Endothelial cell of umbilical vein (primary cell): Measurements from ENCODE around the gene COX6B1. TPM values are rescaled to one million over a fixed set of nuclear protein-coding genes. Genes with fewer than 3 reads are reported as not detected.

Source experiments
- BruUV-seq: library from RNA; stranded (reverse); fragments of 400-500 nt; replicated peaks from 2 replicates; lab custom pipeline; 2021; lab: Mats Ljungman, UMichigan
- CTCF ChIA-PET: fragments of 300-600, 350-600 bp; sonication (Branson Sonifier 250); formaldehyde crosslinking; loops from one replicate; lab custom pipeline; 2021; ENCODE audit warnings: antibody characterized with exemption, inconsistent platforms; lab: Charles Lee
- POLR2A ChIA-PET: fragments of 300-600, 350-600 bp; sonication (Branson Sonifier 250); formaldehyde crosslinking; loops from one replicate; lab custom pipeline; 2021; ENCODE audit warnings: antibody characterized with exemption, inconsistent platforms; lab: Charles Lee
- DNase-seq: peaks from one replicate; pipeline ENCODE4 v3.0.0-alpha.2; 2011; ENCODE audit warnings: low read depth, low spot score
- FAIRE-seq: peaks from 2 replicates; lab custom pipeline; 2011; peaks lifted over from hg19 to GRCh38; lab: Jason Lieb, UNC
- H2AFZ ChIP-seq: 2 replicates; pipeline ENCODE4 v1.6.0; 2012; ENCODE audit warnings: low read depth, low read length, control low read depth, inconsistent platforms
- H3K27ac ChIP-seq: 2 replicates; pipeline ENCODE4 v1.5.1; 2011; ENCODE audit warnings: low read depth, mild to moderate bottlenecking, control low read depth, low read length, moderate library complexity; ENCODE audit not compliant: insufficient read depth
- H3K27me3 ChIP-seq, 2 experiments: 2 replicates each; pipeline versions ENCODE4 v1.6.0 to v1.6.1; 2011; ENCODE audit warnings: low read length in 2 of 2, mixed read lengths in 1 of 2; ENCODE audit not compliant: control insufficient read depth in 2 of 2, insufficient read depth in 2 of 2
- H3K36me3 ChIP-seq, 2 experiments: 2 replicates in 1 of 2; 3 replicates in 1 of 2; pipeline ENCODE4 v1.5.1; 2011; ENCODE audit warnings: low read length in 2 of 2, mild to moderate bottlenecking in 1 of 2, moderate library complexity in 1 of 2; ENCODE audit not compliant: control insufficient read depth in 2 of 2, insufficient read depth in 2 of 2; ENCODE audit errors: extremely low read depth in 1 of 2
- H3K4me1 ChIP-seq: 3 replicates; pipeline ENCODE4 v1.5.1; 2011; ENCODE audit warnings: mild to moderate bottlenecking, low read length; ENCODE audit not compliant: control insufficient read depth, insufficient read depth; ENCODE audit errors: extremely low read depth
- H3K4me2 ChIP-seq: 2 replicates; pipeline ENCODE4 v1.6.1; 2011; ENCODE audit warnings: low read length, control low read depth, mixed read lengths; ENCODE audit not compliant: insufficient read depth
- H3K4me3 ChIP-seq, 3 experiments: fragments of 200-600 bp in 1 of 3; sonication (generic), shearing (Covaris generic) in 1 of 3; replicated peaks in 1 of 3; 2 replicates each; pipeline ENCODE4 v1.5.1; 2011 to 2016; ENCODE audit warnings: control low read depth in 3 of 3, low read length in 3 of 3, mild to moderate bottlenecking in 2 of 3, inconsistent platforms in 1 of 3, low read depth in 1 of 3, moderate library complexity in 1 of 3; ENCODE audit not compliant: insufficient read depth in 1 of 3
- H3K79me2 ChIP-seq: 2 replicates; pipeline ENCODE4 v1.6.0; 2012; ENCODE audit warnings: low read length, inconsistent platforms; ENCODE audit not compliant: control insufficient read depth, insufficient read depth
- H3K9ac ChIP-seq: replicated peaks from 2 replicates; pipeline ENCODE3; 2011; ENCODE audit warnings: low read length, control low read depth; ENCODE audit not compliant: insufficient read depth; ENCODE audit errors: extremely low read depth
- H3K9me1 ChIP-seq: replicated peaks from 3 replicates; pipeline ENCODE4 v1.6.0; 2011; ENCODE audit warnings: mild to moderate bottlenecking, low read length; ENCODE audit not compliant: control insufficient read depth, insufficient read depth; ENCODE audit errors: extremely low read depth
- H3K9me3 ChIP-seq: replicated peaks from 2 replicates; pipeline ENCODE4 v1.5.1; 2012; ENCODE audit warnings: low read length, inconsistent platforms; ENCODE audit not compliant: control insufficient read depth, insufficient read depth
- H4K20me1 ChIP-seq: replicated peaks from 2 replicates; pipeline ENCODE3; 2011; ENCODE audit warnings: mild to moderate bottlenecking, low read length; ENCODE audit not compliant: control insufficient read depth, insufficient read depth; ENCODE audit errors: extremely low read depth
- EZH2 ChIP-seq: IDR thresholded peaks from 2 replicates; pipeline ENCODE4 v1.6.1; 2012; ENCODE audit warnings: borderline replicate concordance, low read depth, mild to moderate bottlenecking, moderate library complexity, low read length, inconsistent platforms; ENCODE audit not compliant: severe bottlenecking
- FOS ChIP-seq: IDR thresholded peaks from 2 replicates; pipeline ENCODE4 v1.6.1; 2011; ENCODE audit warnings: mild to moderate bottlenecking, low read length, moderate library complexity, borderline replicate concordance; ENCODE audit not compliant: insufficient read depth
- GATA2 ChIP-seq: IDR thresholded peaks from 2 replicates; pipeline ENCODE4 v1.7.0; 2011; ENCODE audit warnings: low read depth, mild to moderate bottlenecking, moderate library complexity, mixed read lengths, low read length; ENCODE audit not compliant: insufficient read length, insufficient read depth
- MAX ChIP-seq: IDR thresholded peaks from 2 replicates; pipeline ENCODE4 v1.6.1; 2011; ENCODE audit not compliant: insufficient read depth, insufficient read length
- POLR2A ChIP-seq: IDR thresholded peaks from 2 replicates; pipeline ENCODE4 v1.6.1; 2012; ENCODE audit warnings: low read depth, mild to moderate bottlenecking, control low read depth, low read length
- POLR2AphosphoS5 ChIP-seq: IDR thresholded peaks from 2 replicates; pipeline ENCODE4 v1.6.1; 2012; ENCODE audit warnings: low read depth, mild to moderate bottlenecking, control low read depth, low read length, moderate library complexity; ENCODE audit not compliant: insufficient read depth
- dilution Hi-C: fragments of 300-500 bp; cut with MboI; formaldehyde crosslinking; loops from one replicate; pipeline ENCODE4 v1.15.0; 2019; ENCODE audit warnings: low sequenced_read_pairs; ENCODE audit not compliant: extremely low pct_ligation_motif_present
- intact Hi-C: fragments of 100-400 bp; cut with micrococcal nuclease; formaldehyde crosslinking; loops from one replicate; pipeline ENCODE4 v1.10.0; 2022
- polyA plus RNA-seq, 4 experiments: library from polyadenylated mRNA; depleted of rRNA in 3 of 4; stranded (reverse) in 3 of 4; unstranded in 1 of 4; fragments of >200 nt; gene quantifications; 2 replicates each; pipeline versions ENCODE4 v1.2.1 to v1.2.3, GENCODE V29; 2011 to 2012; ENCODE audit warnings: missing spikeins in 1 of 4
- total RNA-seq: library from RNA; stranded (reverse); gene quantifications from 2 replicates; pipeline ENCODE4 v1.2.3, GENCODE V29; 2021

COX6B1 gene
- total and polyA plus RNA-seq, 2 donors (not counting 3 experiments of a cell fraction or from before 2014, with no cell fraction given) = 327 to 692 TPM

DNA sequence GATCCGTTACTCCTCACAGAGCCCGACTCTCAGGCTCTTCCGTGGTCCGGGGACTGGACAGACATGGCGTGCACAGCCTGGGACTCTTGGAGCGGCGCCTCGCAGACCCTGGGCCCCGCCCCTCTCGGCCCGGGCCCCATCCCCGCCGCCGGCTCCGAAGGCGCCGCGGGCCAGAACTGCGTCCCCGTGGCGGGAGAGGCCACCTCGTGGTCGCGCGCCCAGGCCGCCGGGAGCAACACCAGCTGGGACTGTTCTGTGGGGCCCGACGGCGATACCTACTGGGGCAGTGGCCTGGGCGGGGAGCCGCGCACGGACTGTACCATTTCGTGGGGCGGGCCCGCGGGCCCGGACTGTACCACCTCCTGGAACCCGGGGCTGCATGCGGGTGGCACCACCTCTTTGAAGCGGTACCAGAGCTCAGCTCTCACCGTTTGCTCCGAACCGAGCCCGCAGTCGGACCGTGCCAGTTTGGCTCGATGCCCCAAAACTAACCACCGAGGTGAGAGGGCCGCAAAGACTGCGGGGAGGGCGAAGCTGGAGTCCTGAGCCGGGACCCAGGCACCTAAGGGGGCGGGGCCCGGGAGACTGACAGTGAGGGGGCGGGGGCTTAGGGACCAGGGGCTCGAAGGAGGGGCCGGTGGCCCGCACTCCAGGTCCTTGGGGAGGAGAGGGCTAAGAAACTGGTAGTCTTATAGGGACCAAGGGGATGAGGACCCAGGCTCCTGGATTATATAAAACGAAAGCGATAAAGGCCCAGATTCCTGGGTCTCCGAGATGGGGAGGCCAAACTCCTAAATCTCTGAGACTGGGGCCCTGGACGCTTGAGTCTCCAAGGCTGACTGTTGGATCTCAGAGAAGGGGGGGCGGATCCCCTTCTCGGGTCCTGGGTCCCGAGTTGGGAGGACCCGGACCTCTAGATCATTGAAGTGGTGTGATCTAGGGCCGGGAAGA, 4.6 kb upstream of the COX6B1 start:
- TF ChIP-seq POLR2AphosphoS5 (peak; percentile 92), MAX (no peak), POLR2A (peak; percentile 63), EZH2 (no peak), FOS (no peak), GATA2 (no peak)
- dilution Hi-C loops = no loop called here

More for the DNA sequence above, 4.6 kb upstream of the COX6B1 start:
- Histone ChIP-seq H3K9me1 (no peaks in the 10 kb centered on the region), H3K4me3 (peak overlapping the region; percentile 50 to 66 (median 55)), H3K36me3 (no peaks in the 10 kb centered on the region), H3K79me2 (peaks cover 3% of the 10 kb centered on the region), H3K27ac (peak overlapping the region; percentile 44), H3K9ac (peak overlapping the region; percentile 29), H3K4me1 (peaks cover 18% of the 10 kb centered on the region), H4K20me1 (no peaks in the 10 kb centered on the region), H2AFZ (peak overlapping the region; percentile 94), H3K4me2 (peak overlapping the region; percentile 82), H3K27me3 (no peaks in the 10 kb centered on the region), H3K9me3 (no peaks in the 10 kb centered on the region)
- intact Hi-C loops = loop anchor here (1.0 kb wide), 4 partner anchors 15 to 86 kb away; partner anchors contain the start of gene HAUS5
- DNase-seq (peak; percentile 82), FAIRE-seq (peak; percentile 73)
- no TSS peak for BruUV-seq
- ChIA-PET POLR2A (no interaction called here), CTCF (interaction anchor here (0.6 to 1.8 kb wide), 4 partner anchors 26 to 95 kb away, joined by 3 to 5 read pairs (median 4); no protein-coding TSS in a partner anchor)
